ENCODE data around the gene TPST1. TPM values are rescaled to one million over a fixed set of nuclear protein-coding genes. Genes with fewer than 3 reads are reported as not detected.

The TPST1 gene
- total and polyA plus RNA-seq, 4 donors = 7.2 to 56.7 (median 34.5) TPM

DNA sequence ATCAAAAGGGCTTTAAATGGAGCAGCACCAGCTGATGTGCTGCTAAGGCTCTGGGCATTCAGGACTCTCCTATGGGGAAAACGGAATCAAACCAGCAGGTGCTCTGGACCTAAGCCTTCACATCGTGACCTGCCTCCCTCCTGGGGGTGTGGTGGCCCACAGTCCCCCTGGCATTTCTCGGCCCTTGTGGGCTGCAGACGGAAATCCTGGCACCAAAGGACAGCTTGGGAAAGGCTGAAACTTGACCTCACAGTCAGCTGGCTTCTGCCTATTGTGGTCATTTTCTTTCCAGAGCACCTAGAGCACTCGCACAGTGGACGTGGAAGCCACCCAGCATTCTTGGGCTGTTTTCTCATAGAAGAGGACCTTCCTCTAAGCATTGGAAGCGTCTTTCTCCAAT is 74.8 kb downstream of the TPST1 start:
- H3K36me3 ChIP-seq (ENCODE audit: control insufficient read depth in 4 of 4, insufficient read depth in 4 of 4, low read length in 4 of 4) = no peaks in the 10 kb centered on the region
- no peaks in the 10 kb centered on the region for H3K27me3 ChIP-seq (ENCODE audit: control insufficient read depth in 3 of 3, insufficient read depth in 3 of 3, low read length in 2 of 3)
- H3K9ac ChIP-seq (ENCODE audit: insufficient read depth in 1 of 2, low read length in 2 of 2) = no peak overlapping the region
- H3K9me3 ChIP-seq (ENCODE audit: control insufficient read depth in 4 of 4, insufficient read depth in 3 of 4, low read length in 3 of 4) = no peaks in the 10 kb centered on the region
- H3K27ac ChIP-seq (ENCODE audit: low read depth in 1 of 2, low read length in 1 of 2) = no peak overlapping the region
- H3K4me3 ChIP-seq = no peak overlapping the region
- DNase-seq = no peak
- TF ChIP-seq, protein P1, sequence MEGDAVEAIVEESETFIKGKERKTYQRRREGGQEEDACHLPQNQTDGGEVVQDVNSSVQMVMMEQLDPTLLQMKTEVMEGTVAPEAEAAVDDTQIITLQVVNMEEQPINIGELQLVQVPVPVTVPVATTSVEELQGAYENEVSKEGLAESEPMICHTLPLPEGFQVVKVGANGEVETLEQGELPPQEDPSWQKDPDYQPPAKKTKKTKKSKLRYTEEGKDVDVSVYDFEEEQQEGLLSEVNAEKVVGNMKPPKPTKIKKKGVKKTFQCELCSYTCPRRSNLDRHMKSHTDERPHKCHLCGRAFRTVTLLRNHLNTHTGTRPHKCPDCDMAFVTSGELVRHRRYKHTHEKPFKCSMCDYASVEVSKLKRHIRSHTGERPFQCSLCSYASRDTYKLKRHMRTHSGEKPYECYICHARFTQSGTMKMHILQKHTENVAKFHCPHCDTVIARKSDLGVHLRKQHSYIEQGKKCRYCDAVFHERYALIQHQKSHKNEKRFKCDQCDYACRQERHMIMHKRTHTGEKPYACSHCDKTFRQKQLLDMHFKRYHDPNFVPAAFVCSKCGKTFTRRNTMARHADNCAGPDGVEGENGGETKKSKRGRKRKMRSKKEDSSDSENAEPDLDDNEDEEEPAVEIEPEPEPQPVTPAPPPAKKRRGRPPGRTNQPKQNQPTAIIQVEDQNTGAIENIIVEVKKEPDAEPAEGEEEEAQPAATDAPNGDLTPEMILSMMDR (IDR thresholded peaks at IDR 0.05; ENCODE audit: control extremely low read depth, extremely low read depth) = no peak
- 94 to 99% methylated on average over 7 of the region's 7 CpGs for WGBS, 2 donors
- H3K4me1 ChIP-seq (ENCODE audit: control insufficient read depth in 5 of 5, insufficient read depth in 5 of 5, low read length in 5 of 5) = peaks cover 0 to 11% (median 0%) of the 10 kb centered on the region in 5 donors
- no peak for ATAC-seq (ENCODE audit: insufficient read depth, low FRiP score)

DNA sequence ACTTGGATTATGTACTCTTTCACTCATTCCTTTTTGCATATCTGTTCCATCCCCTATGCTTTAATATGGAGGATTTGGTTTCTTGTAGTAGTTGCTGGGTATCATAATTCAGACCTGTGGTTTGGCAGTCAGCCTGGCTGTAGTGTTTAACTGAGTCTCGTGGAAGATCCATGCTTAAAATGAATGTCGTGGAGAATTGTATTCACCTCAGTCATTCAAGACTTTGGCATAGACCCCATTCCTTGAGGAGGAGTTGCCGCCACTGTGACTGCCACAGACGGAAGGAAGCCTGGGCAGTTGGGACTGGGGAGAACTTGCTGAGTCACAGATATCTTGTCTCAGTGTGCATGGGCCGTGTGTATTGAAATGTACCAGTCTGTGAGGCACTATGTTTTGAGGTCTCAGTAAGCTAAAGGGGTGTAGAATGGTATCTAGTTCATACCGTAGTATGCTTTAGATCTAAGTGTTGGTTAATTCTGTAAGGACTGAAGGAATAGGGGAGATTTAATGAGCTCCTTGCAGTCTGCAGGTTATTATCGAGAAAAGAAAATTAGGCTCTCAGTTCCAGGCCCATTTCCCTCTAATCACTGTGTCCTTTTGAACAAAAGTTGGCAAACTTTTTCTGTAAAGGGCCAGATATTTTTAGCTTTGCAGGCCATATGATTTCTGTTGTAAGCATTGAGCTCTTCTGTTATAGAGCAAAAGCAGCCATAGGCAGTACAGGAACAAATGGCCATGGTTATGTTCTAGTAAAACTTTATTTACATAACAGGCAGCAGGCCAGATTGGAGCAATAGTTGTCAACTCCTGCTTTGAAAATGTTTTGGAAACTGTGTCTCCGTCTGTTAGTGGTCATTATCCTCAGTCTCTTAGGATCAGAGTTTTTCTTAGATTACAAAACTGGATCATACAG is 76.8 kb downstream of the TPST1 start:
- peaks cover 0 to 11% (median 0%) of the 10 kb centered on the region in 5 donors for H3K4me1 ChIP-seq (ENCODE audit: control insufficient read depth in 5 of 5, insufficient read depth in 5 of 5, low read length in 5 of 5)
- no peaks in the 10 kb centered on the region for H3K27me3 ChIP-seq (ENCODE audit: control insufficient read depth in 3 of 3, insufficient read depth in 3 of 3, low read length in 2 of 3)
- DNase-seq (peak in 2 of 3 donors; percentile 43 to 45), ATAC-seq (ENCODE audit: insufficient read depth, low FRiP score) (peak; percentile 55)
- no peak overlapping the region for H3K4me3 ChIP-seq
- WGBS, 2 donors = 30 to 36% methylated on average over 8 of the region's 8 CpGs
- no peaks in the 10 kb centered on the region for H3K36me3 ChIP-seq (ENCODE audit: control insufficient read depth in 4 of 4, insufficient read depth in 4 of 4, low read length in 4 of 4)
- H3K9me3 ChIP-seq (ENCODE audit: control insufficient read depth in 4 of 4, insufficient read depth in 3 of 4, low read length in 3 of 4) = no peaks in the 10 kb centered on the region
- peak overlapping the region in 1 of 2 donors; percentile 50 for H3K27ac ChIP-seq (ENCODE audit: low read depth in 1 of 2, low read length in 1 of 2)
- TF ChIP-seq, protein P1 (IDR thresholded peaks at IDR 0.05; ENCODE audit: control extremely low read depth, extremely low read depth) = no peak
- H3K9ac ChIP-seq (ENCODE audit: insufficient read depth in 1 of 2, low read length in 2 of 2) = no peak overlapping the region

DNA sequence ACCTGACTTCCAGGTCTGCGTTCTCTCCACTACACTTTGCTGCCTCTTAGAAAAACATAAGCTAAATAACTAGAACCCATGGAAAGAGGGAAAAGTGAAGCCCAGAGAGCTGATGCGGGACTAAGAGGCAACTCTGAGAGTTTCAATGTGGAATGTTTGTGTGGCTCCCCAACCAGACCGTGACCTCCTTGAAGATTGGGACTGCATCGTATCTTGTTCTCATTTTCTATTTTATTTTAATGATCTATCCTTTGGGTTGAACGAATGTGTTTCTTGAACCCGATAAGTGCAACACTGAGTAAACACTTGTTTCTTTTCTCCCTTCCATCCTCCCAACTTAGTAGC is 77.4 kb downstream of the TPST1 start:
- no peaks in the 10 kb centered on the region for H3K36me3 ChIP-seq (ENCODE audit: control insufficient read depth in 4 of 4, insufficient read depth in 4 of 4, low read length in 4 of 4)
- TF ChIP-seq, protein P1 (IDR thresholded peaks at IDR 0.05; ENCODE audit: control extremely low read depth, extremely low read depth) = no peak
- no peak overlapping the region for H3K27ac ChIP-seq (ENCODE audit: low read depth in 1 of 2, low read length in 1 of 2)
- H3K27me3 ChIP-seq (ENCODE audit: control insufficient read depth in 3 of 3, insufficient read depth in 3 of 3, low read length in 2 of 3) = no peaks in the 10 kb centered on the region
- peaks cover 0 to 11% (median 0%) of the 10 kb centered on the region in 5 donors for H3K4me1 ChIP-seq (ENCODE audit: control insufficient read depth in 5 of 5, insufficient read depth in 5 of 5, low read length in 5 of 5)
- ATAC-seq (ENCODE audit: insufficient read depth, low FRiP score) (no peak), DNase-seq (no peak)
- H3K4me3 ChIP-seq = no peak overlapping the region
- H3K9me3 ChIP-seq (ENCODE audit: control insufficient read depth in 4 of 4, insufficient read depth in 3 of 4, low read length in 3 of 4) = no peaks in the 10 kb centered on the region
- WGBS, 2 donors = 77 to 91% methylated on average over 6 of the region's 6 CpGs
- no peak overlapping the region for H3K9ac ChIP-seq (ENCODE audit: insufficient read depth in 1 of 2, low read length in 2 of 2)

Data from lung (tissue), 12 donors.